ENCODE data around the gene TJAP1.

- TF ChIP-seq TAF1 (IDR thresholded peaks at IDR 0.05; ENCODE audit: borderline replicate concordance, low read depth, low read length) (no peak), POLR2A (IDR thresholded peaks at IDR 0.05; ENCODE audit: low read depth, low read length) (no peak), POLR2AphosphoS5 (IDR thresholded peaks at IDR 0.05; ENCODE audit: low read depth, low read length) (no peak)
Measured at GRCh38 chr6:43489277-43490072, 12.1 kb downstream of the TJAP1 start.
